HepG2 (cell line): ENCODE data around the gene TMEM217. TPM values are rescaled to one million over a fixed set of nuclear protein-coding genes. Genes with fewer than 3 reads are reported as not detected.

ENCODE experiments used
- ATAC-seq: fragments of 200-7000 bp; cut with Tn5 transposase; 3 replicates; pipeline ENCODE4 v1.9.1; 2020; ENCODE audit warnings: mild to moderate bottlenecking, moderate library complexity
- BruUV-seq: library from RNA; stranded (reverse); fragments of 400-500 nt; replicated peaks from 2 replicates; lab custom pipeline; 2021; lab: Mats Ljungman, UMichigan
- CTCF ChIA-PET: fragments of 300-600 bp; formaldehyde crosslinking; extraction: SDS; loops from one replicate; lab custom pipeline; 2021; ENCODE audit warnings: low total read pairs, inconsistent platforms, low intra/inter-chr PET ratio; lab: Yijun Ruan, JAX
- POLR2A ChIA-PET: fragments of 350-600 bp; sonication (Branson Sonifier 250); formaldehyde crosslinking; loops from one replicate; lab custom pipeline; 2020; ENCODE audit warnings: antibody characterized with exemption, inconsistent platforms; lab: Yijun Ruan, JAX
- DNase-seq: peaks from one replicate; pipeline ENCODE4 v3.0.0-alpha.2; 2015; ENCODE audit warnings: low spot score
- FAIRE-seq: peaks from 3 replicates; lab custom pipeline; 2011; peaks lifted over from hg19 to GRCh38; lab: Jason Lieb, UNC
- H2AFZ ChIP-seq: one replicate; pipeline ENCODE4 v1.6.1; 2011; ENCODE audit warnings: low read length, inconsistent platforms
- H3K27ac ChIP-seq: fragments of 300-600 bp; 3 replicates; pipeline ENCODE4 v1.8.0; 2011; ENCODE audit warnings: mixed run types, mild to moderate bottlenecking, mixed read lengths, low read length, inconsistent platforms; ENCODE audit not compliant: insufficient read depth; ENCODE audit errors: extremely low read length
- H3K27me3 ChIP-seq, 2 experiments: fragments of 200-600 bp in 1 of 2; 2 replicates in 1 of 2; 3 replicates in 1 of 2; pipeline versions ENCODE4 v1.6.0 to v1.8.0; 2011; ENCODE audit warnings: low read length in 2 of 2, mild to moderate bottlenecking in 2 of 2, moderate library complexity in 2 of 2, inconsistent platforms in 1 of 2; ENCODE audit not compliant: insufficient read depth in 2 of 2, control insufficient read depth in 1 of 2
- H3K36me3 ChIP-seq, 2 experiments: fragments of 200-600 bp in 1 of 2; replicated peaks in 1 of 2; 2 replicates in 1 of 2; 3 replicates in 1 of 2; pipeline versions ENCODE4 v1.5.1 to v1.8.0; 2011; ENCODE audit warnings: low read length in 2 of 2, inconsistent platforms in 1 of 2; ENCODE audit not compliant: insufficient read depth in 2 of 2, control insufficient read depth in 1 of 2
- H3K4me1 ChIP-seq: 2 replicates; pipeline ENCODE4 v1.5.1; 2012; ENCODE audit warnings: low read length, inconsistent platforms; ENCODE audit not compliant: insufficient read depth
- H3K4me2 ChIP-seq: 2 replicates; pipeline ENCODE4 v1.6.0; 2011; ENCODE audit warnings: low read depth, low read length, inconsistent platforms
- H3K4me3 ChIP-seq, 3 experiments: fragments of 200-600 bp in 1 of 3; sonication (generic), shearing (Covaris generic) in 1 of 3; replicated peaks in 1 of 3; 2 replicates each; pipeline ENCODE4 v1.5.1; 2011 to 2016; ENCODE audit warnings: low read length in 3 of 3, inconsistent platforms in 2 of 3, low read depth in 2 of 3, mild to moderate bottlenecking in 2 of 3, control low read depth in 1 of 3, mixed read lengths in 1 of 3; ENCODE audit not compliant: insufficient read depth in 1 of 3
- H3K79me2 ChIP-seq: one replicate; pipeline ENCODE4 v1.6.1; 2011; ENCODE audit warnings: low read length, inconsistent platforms; ENCODE audit not compliant: insufficient read depth
- H3K9ac ChIP-seq: 2 replicates; pipeline ENCODE4 v1.6.0; 2011; ENCODE audit warnings: mild to moderate bottlenecking, low read depth, low read length, inconsistent platforms; ENCODE audit not compliant: insufficient read depth
- H3K9me3 ChIP-seq: 2 replicates; pipeline ENCODE4 v1.5.1; 2012; ENCODE audit warnings: mild to moderate bottlenecking, low read length
- H4K20me1 ChIP-seq: 2 replicates; pipeline ENCODE4 v1.6.0; 2011; ENCODE audit warnings: inconsistent platforms, mild to moderate bottlenecking, low read length, moderate library complexity; ENCODE audit not compliant: insufficient read depth
- ATM ChIP-seq: fragments of 450-650 bp; IDR thresholded peaks from 2 replicates; pipeline ENCODE4 v1.7.1; 2017; ENCODE audit warnings: mild to moderate bottlenecking, borderline replicate concordance
- FLYWCH1 ChIP-seq: sonication (generic); formaldehyde crosslinking; IDR thresholded peaks from 2 replicates; pipeline ENCODE4 v1.8.1; 2023; ENCODE audit warnings: mild to moderate bottlenecking, missing genetic modification reagents
- GATAD2A ChIP-seq: IDR thresholded peaks from 2 replicates; pipeline ENCODE4 v1.6.1; 2016
- HNF4G ChIP-seq, 2 experiments: sonication (generic) in 1 of 2; formaldehyde crosslinking in 1 of 2; IDR thresholded peaks; 2 replicates each; pipeline versions ENCODE4 v1.4.0 to v1.6.1; 2011 to 2020; ENCODE audit warnings: borderline replicate concordance in 2 of 2, low read depth in 2 of 2, mild to moderate bottlenecking in 2 of 2, low read length in 1 of 2, missing genetic modification reagents in 1 of 2, moderate library complexity in 1 of 2
- IKZF4 ChIP-seq: sonication (generic); formaldehyde crosslinking; IDR thresholded peaks from 2 replicates; pipeline ENCODE4 v1.5.1; 2020; ENCODE audit warnings: borderline replicate concordance, mild to moderate bottlenecking, low read depth, missing genetic modification reagents; ENCODE audit errors: not compliant biosample characterization
- KDM4B ChIP-seq: sonication (generic); formaldehyde crosslinking; IDR thresholded peaks from 2 replicates; pipeline ENCODE4 v1.4.0; 2020; ENCODE audit warnings: missing genetic modification reagents
- NCOA1 ChIP-seq: sonication (generic); formaldehyde crosslinking; IDR thresholded peaks from 2 replicates; pipeline ENCODE4 v1.9.0; 2021; ENCODE audit warnings: missing genetic modification reagents
- PAF1 ChIP-seq: IDR thresholded peaks from 2 replicates; pipeline ENCODE4 v1.6.1; 2016; ENCODE audit warnings: missing genetic modification reagents, missing compliant biosample characterization
- PCBP2 ChIP-seq: fragments of 200-400 bp; formaldehyde crosslinking; optimal IDR thresholded peaks from 2 replicates; pipeline ENCODE3; 2018; ENCODE audit warnings: low read length, low read depth; ENCODE audit not compliant: poor library complexity, severe bottlenecking
- SATB2 ChIP-seq: sonication (generic); formaldehyde crosslinking; IDR thresholded peaks from 2 replicates; pipeline ENCODE4 v1.5.0; 2020; ENCODE audit warnings: missing genetic modification reagents
- TBL1XR1 ChIP-seq: fragments of 150-350 bp; IDR thresholded peaks from 2 replicates; pipeline ENCODE4 v1.6.1; 2014; ENCODE audit warnings: borderline replicate concordance, low read length; ENCODE audit not compliant: partially characterized antibody
- TBX3 ChIP-seq: fragments of 450-650 bp; IDR thresholded peaks from 2 replicates; pipeline ENCODE4 v1.6.1; 2017; ENCODE audit warnings: antibody characterized with exemption, mild to moderate bottlenecking, inconsistent platforms, borderline replicate concordance
- U2AF1 ChIP-seq: fragments of 200-400 bp; formaldehyde crosslinking; optimal IDR thresholded peaks from 2 replicates; pipeline ENCODE3; 2017; ENCODE audit warnings: mild to moderate bottlenecking, low read depth, low read length
- U2AF2 ChIP-seq: fragments of 200-400 bp; formaldehyde crosslinking; IDR thresholded peaks from 2 replicates; pipeline ENCODE4 v1.6.1; 2017; ENCODE audit warnings: low read depth, mild to moderate bottlenecking, low read length
- ZNF44 ChIP-seq: sonication (generic); formaldehyde crosslinking; IDR thresholded peaks from 2 replicates; pipeline ENCODE4 v1.5.1; 2020; ENCODE audit warnings: mild to moderate bottlenecking, missing genetic modification reagents
- ZNF557 ChIP-seq: sonication (generic); formaldehyde crosslinking; IDR thresholded peaks from 2 replicates; pipeline ENCODE4 v1.4.0; 2020; ENCODE audit warnings: missing genetic modification reagents
- ZNF564 ChIP-seq: sonication (generic); formaldehyde crosslinking; IDR thresholded peaks from 2 replicates; pipeline ENCODE4 v1.8.1; 2023; ENCODE audit warnings: mild to moderate bottlenecking, missing genetic modification reagents
- WGBS: methylation state at CpG from one replicate; pipeline ENCODE4 v1.1.6; 2017; ENCODE audit warnings: low lambda C conversion rate; 5-methylcytosine and 5-hydroxymethylcytosine counted together
- in situ Hi-C: cut with HindIII; loops from 2 replicates; pipeline ENCODE4 v1.10.0; 2017; ENCODE audit warnings: low pct_unique_long_range_greater_than_20kb; ENCODE audit not compliant: extremely low pct_ligation_motif_present
- intact Hi-C: fragments of 100-400 bp; cut with micrococcal nuclease; formaldehyde crosslinking; loops from one replicate; pipeline ENCODE4 v1.10.0; 2022; ENCODE audit not compliant: unreplicated experiment
- polyA plus RNA-seq, 8 experiments: library from polyadenylated mRNA; depleted of rRNA in 3 of 8; stranded (reverse) in 7 of 8; unstranded in 1 of 8; fragments of >200 nt; fragmentation: Illumina TruSeq in 4 of 8; extraction: Trizol in 4 of 8; gene quantifications; 2 replicates each; pipeline versions ENCODE4 v1.2.1 to v1.2.3, GENCODE V29; 2011 to 2016; ENCODE audit warnings: low read depth in 4 of 8, missing spikeins in 1 of 8, mixed read lengths in 1 of 8; ENCODE audit not compliant: insufficient read depth in 1 of 8
- total RNA-seq, 5 experiments: library from RNA; depleted of rRNA; stranded (reverse); fragments of >200 nt; fragmentation: Illumina TruSeq; extraction: Trizol; gene quantifications; 2 replicates each; pipeline ENCODE4 v1.2.3, GENCODE V29; 2016; ENCODE audit warnings: low read depth in 1 of 5
- TF ChIP-seq, protein P1 (sequence below): sonication (generic); formaldehyde crosslinking; IDR thresholded peaks from 2 replicates; pipeline ENCODE4 v1.4.0; 2020; ENCODE audit warnings: low read depth, missing genetic modification reagents
- TF ChIP-seq, protein P2 (sequence below): IDR thresholded peaks from 2 replicates; pipeline ENCODE4 v1.6.1; 2016

Gene TMEM217
- total and polyA plus RNA-seq, 2 of the 13 experiments (the other 11 are each of a cell fraction or from before 2014, with no cell fraction given) = 2.3 to 3.4 TPM

DNA sequence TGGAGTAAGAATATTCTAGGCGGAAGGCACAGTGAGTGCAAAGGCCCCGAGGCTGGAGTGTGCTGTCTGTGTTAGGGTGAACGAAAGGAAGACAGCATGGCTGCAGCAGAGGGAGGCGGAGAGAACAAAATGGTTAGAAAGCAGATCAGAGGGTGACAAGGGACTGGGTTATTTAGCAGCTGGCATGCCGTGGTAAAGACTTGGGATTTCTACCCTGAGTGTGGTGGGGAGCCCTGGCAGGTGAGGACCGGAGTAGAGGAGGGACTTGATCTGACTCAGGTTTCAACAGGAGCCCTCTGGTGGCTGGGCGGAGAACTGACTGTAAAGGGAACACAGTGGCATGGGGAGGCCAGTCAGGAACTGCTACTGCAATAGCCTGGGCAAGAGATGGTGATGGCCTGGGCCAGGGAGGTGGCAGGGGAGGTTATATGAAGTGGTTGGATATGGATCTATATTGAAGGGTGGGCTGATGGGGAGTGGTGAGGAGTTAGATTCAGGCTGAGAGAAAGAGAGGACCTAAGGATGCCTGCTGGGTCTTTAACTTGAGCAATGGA, 50.0 kb downstream of the TMEM217 start (continued):
- TF ChIP-seq, protein P1, sequence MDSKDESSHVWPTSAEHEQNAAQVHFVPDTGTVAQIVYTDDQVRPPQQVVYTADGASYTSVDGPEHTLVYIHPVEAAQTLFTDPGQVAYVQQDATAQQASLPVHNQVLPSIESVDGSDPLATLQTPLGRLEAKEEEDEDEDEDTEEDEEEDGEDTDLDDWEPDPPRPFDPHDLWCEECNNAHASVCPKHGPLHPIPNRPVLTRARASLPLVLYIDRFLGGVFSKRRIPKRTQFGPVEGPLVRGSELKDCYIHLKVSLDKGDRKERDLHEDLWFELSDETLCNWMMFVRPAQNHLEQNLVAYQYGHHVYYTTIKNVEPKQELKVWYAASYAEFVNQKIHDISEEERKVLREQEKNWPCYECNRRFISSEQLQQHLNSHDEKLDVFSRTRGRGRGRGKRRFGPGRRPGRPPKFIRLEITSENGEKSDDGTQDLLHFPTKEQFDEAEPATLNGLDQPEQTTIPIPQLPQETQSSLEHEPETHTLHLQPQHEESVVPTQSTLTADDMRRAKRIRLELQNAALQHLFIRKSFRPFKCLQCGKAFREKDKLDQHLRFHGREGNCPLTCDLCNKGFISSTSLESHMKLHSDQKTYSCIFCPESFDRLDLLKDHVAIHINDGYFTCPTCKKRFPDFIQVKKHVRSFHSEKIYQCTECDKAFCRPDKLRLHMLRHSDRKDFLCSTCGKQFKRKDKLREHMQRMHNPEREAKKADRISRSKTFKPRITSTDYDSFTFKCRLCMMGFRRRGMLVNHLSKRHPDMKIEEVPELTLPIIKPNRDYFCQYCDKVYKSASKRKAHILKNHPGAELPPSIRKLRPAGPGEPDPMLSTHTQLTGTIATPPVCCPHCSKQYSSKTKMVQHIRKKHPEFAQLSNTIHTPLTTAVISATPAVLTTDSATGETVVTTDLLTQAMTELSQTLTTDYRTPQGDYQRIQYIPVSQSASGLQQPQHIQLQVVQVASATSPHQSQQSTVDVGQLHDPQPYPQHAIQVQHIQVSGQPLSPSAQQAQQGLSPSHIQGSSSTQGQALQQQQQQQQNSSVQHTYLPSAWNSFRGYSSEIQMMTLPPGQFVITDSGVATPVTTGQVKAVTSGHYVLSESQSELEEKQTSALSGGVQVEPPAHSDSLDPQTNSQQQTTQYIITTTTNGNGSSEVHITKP = no peak
- peak; percentile 71 for TF ChIP-seq GATAD2A (CRISPR knock-in tag)
- TF ChIP-seq KDM4B (CRISPR knock-in tag) = no peak
- no peak for TF ChIP-seq HNF4G (IDR thresholded peaks at IDR 0.05; ENCODE audit: borderline replicate concordance, low read depth, low read length)
- TF ChIP-seq HNF4G (CRISPR knock-in tag; IDR thresholded peaks at IDR 0.05; ENCODE audit: borderline replicate concordance, low read depth) = no peak
- TF ChIP-seq TBL1XR1 = peak; percentile 22
- TF ChIP-seq, all 625 proteins: peak for 83

DNA sequence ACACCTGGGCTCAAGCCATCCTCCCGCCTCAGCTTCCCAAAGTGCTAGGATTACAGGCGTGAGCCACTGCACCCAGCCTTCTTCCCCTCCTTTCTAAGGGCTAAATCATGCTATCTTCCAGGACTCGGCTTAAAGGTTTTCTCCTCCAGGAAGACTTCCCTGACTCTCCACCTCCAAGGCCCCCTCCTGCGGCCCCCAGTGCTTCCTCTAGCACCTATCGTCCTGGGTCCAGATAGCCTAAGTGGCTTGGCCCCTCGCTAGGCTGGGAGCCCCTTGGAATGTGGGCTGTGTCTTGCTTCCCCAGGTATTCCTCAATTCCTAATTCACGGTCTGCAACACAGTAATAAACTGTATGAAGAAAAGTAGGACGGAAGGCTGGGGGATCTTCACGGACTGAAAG, 51.3 kb downstream of the TMEM217 start:
- intact Hi-C loops = no loop called here
- no peak for ATAC-seq
- Histone ChIP-seq H3K79me2 (no peaks in the 10 kb centered on the region), H3K9ac (no peak overlapping the region), H3K27ac (no peak overlapping the region), H3K9me3 (no peaks in the 10 kb centered on the region), H2AFZ (no peak overlapping the region), H4K20me1 (no peaks in the 10 kb centered on the region), H3K4me1 (peaks cover 49% of the 10 kb centered on the region), H3K27me3 (no peaks in the 10 kb centered on the region; a peak in 1 of 5 replicates), H3K4me2 (no peak overlapping the region), H3K36me3 (no peaks in the 10 kb centered on the region), H3K4me3 (no peak overlapping the region)
- in situ Hi-C loops = loop anchor here (5.0 kb wide), 2 partner anchors 154 to 184 kb away; no protein-coding TSS in a partner anchor
- no peak for DNase-seq
- no peak for FAIRE-seq
- POLR2A ChIA-PET = no interaction called here
- WGBS = 90% methylated on average over 9 of the region's 9 CpGs
- BruUV-seq = no TSS peak
- CTCF ChIA-PET = interaction anchor here (1.9 to 10.6 kb wide), 3 partner anchors 34 to 186 kb away, joined by 7 to 268 read pairs (median 18); no protein-coding TSS in a partner anchor
- TF ChIP-seq SATB2 (CRISPR knock-in tag) (no peak), ZNF564 (CRISPR knock-in tag) (no peak), IKZF4 (CRISPR knock-in tag) (no peak), ATM (no peak), ZNF44 (no peak), TBX3 (no peak), NCOA1 (CRISPR knock-in tag) (no peak), U2AF2 (no peak), U2AF1 (no peak), ZNF557 (CRISPR knock-in tag) (no peak), PCBP2 (no peak), FLYWCH1 (CRISPR knock-in tag) (no peak), PAF1 (CRISPR knock-in tag) (no peak)
- TF ChIP-seq, protein P2, sequence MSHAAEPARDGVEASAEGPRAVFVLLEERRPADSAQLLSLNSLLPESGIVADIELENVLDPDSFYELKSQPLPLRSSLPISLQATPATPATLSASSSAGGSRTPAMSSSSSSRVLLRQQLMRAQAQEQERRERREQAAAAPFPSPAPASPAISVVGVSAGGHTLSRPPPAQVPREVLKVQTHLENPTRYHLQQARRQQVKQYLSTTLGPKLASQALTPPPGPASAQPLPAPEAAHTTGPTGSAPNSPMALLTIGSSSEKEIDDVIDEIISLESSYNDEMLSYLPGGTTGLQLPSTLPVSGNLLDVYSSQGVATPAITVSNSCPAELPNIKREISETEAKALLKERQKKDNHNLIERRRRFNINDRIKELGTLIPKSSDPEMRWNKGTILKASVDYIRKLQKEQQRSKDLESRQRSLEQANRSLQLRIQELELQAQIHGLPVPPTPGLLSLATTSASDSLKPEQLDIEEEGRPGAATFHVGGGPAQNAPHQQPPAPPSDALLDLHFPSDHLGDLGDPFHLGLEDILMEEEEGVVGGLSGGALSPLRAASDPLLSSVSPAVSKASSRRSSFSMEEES (CRISPR knock-in tag) = no peak
